HG03175 (cell line): ENCODE measurements around the gene CHPT1.
"Not testable (repeated sequence)": the region's sequence is repeated elsewhere in the genome, so short reads cannot be mapped to it uniquely, and the experiment has no call there.

Experiments used
- ATAC-seq: cut with Tn5 transposase; IDR thresholded peaks from one replicate; pipeline ENCODE4 v1.9.1; 2021; ENCODE audit warnings: mild to moderate bottlenecking, moderate library complexity; ENCODE audit not compliant: unreplicated experiment

Gene CHPT1

GRCh38 chr12:101697197-101697929 is at the start of gene CHPT1:
Gene CHPT1 (plus strand): TSS chr12:101697640. CDS start chr12:101697862, 222 bp downstream.
- ATAC-seq = peak; percentile 70

DNA sequence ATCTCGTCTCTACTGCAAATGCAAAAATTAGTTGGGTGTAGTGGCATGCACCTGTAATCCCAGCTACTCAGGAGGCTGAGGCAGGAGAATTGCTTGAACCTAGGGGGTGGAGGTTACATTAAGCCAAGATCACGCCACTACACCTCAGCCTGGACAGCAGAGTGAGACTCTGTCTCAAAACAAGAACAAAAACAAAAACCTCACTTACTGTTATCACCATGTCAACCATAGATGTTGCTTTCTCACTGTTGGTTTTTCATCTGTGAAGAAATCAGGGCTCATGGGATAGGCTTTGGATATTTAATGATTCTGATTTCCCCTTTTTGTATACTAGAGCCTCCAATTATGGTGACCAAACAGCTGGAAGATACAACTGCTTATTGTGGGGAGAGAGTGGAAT is 49.7 kb upstream of the CHPT1 start:
- no peak for ATAC-seq

DNA sequence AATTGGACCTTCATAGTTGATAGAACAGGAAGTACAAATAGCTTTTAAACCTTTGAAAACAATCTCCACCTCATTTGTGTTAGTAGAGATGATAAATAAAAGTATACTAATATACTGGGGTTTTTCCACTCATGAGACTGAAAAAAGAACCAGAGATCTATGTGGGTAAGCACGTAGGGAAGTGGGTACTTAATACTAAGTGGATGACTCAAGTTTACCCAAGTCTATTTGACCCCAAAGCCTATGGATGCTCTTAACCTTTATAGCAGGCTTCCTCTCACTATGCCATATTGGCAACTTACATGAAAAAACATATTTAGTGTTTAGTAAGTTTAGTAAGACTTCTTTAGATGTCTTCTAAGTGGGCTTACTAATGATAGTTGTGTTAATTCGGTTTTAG is 49.2 kb upstream of the CHPT1 start:
- no peak for ATAC-seq

DNA sequence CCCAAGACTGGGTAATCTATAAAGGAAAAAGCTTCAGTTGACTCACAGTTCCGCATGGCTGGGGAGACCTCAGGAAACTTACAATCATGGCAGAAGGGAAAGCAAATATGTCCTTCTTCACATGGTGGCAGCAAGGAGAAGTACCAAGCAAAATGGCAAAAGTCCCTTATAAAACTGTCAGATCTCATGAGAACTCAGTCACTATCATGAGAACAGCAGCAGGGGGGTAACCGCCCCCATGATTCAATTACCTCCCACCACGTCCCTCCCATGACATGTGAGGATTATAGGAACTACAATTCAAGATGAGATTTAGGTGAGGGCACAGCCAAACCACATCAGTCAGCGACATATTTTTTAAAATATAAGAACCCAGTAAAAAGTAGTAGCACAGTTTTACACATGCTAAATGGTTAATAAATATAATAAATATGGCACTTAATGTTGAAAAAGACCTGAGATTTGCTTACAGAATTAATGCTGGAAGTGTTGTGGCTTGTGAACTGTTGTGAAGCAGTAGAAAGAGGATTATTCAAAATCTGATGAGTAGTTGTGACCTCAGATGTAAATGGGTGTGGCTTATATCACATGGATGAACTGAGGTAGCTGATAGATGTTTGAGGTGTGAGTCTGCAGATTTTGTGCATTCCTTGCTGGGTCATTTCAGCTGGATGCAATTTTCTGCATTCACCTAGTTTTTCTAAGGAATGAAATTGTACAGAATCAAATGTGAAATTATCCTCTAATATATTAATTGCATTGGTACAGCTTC is 46.9 kb upstream of the CHPT1 start:
- ATAC-seq = no peak

DNA sequence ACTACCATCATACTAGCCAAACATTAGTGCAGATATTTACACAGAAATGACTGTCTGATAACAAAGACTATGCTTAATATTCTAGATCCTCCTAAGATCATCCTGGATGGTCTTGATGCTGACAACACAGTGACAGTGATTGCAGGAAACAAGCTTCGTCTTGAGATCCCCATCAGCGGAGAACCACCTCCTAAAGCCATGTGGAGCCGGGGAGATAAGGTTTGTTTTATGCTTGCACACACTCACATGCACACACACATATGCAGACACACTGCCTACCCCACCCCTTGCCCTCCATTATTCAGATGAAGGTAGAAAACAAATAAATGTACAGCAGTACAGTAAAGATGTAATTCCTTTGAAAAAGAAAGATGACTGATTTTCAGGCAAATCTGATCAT is 44.4 kb upstream of the CHPT1 start:
- ATAC-seq = no peak

DNA sequence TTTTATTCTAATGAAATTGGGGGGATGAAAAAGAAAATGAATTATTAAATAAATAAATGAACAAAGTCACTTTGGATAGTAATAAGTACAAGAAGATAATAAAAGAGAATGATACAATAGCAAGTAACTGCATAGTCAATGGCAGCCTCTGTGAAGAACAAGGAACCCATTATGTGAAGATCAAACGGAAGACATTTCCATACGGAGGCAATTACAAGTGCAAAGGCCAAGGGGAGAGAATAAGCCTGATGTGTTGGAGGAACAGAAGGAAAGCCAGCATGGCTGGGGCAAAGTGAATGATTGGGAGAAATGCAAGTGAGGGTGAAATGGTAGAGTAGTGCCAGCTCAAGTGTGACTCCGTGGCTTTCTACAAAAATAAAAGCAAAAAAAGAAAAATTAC is 43.9 kb upstream of the CHPT1 start:
- ATAC-seq = no peak

DNA sequence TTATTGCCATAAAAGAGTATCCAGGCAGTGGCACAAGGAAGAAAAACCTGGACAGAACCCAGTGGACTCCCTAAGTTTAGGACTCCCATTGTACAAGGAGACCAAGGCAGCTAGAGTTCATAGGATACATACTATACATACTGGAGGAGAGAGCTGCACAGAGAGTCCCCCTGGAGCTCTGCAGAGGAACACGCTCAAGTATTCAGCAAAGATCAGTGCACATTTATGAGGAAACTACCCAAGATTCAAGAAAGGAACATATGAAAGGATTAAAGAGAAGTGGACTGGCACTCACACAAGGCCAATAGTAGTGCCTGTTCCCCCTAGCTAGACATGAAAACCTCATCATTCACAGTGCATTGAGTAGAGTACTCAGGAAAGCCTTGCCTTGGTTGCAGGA is 43.0 kb upstream of the CHPT1 start:
- no peak for ATAC-seq

GRCh38 chr12:101655393-101655792 is 42.0 kb upstream of the CHPT1 start:
- no peak for ATAC-seq

- not testable (repeated sequence) for ATAC-seq
Measured at GRCh38 chr12:101660662-101661061, 36.8 kb upstream of the CHPT1 start.

GRCh38 chr12:101663298-101663697 is 34.1 kb upstream of the CHPT1 start:
- ATAC-seq = no peak

- ATAC-seq = no peak
Measured at GRCh38 chr12:101664992-101665391, 32.4 kb upstream of the CHPT1 start.

DNA sequence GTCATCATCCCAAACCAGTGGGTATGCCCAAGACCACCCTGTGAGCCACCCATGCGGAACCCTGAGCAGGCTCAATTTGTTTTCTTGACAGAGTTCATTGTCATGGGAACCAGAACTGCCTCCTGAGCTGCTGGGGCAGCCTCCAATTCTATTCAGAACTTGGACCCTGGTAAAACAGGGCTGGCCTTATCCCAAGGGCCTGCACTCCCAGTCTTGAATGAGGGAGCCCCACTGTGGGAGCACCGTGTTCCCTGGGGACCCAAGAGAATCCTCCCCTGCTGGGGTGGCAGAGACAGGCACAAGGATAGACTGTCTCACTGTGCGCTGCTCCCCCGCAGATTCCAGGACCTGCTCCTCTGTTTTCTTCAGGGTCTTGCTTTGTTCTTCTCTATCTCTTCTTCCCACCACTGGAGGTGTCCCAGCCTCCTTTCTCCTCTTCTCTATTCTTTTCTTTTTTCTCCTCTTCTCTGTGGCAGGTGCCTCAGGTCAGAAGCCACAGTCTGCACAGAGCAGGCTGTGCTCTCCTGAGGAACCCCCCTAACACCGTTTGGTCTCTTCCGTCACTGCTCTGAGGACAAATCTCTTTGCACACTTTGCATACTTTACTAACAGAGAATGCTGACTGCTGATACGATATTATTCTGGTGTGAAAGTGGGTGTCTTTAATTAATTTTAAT is 31.2 kb upstream of the CHPT1 start:
- no peak for ATAC-seq

DNA sequence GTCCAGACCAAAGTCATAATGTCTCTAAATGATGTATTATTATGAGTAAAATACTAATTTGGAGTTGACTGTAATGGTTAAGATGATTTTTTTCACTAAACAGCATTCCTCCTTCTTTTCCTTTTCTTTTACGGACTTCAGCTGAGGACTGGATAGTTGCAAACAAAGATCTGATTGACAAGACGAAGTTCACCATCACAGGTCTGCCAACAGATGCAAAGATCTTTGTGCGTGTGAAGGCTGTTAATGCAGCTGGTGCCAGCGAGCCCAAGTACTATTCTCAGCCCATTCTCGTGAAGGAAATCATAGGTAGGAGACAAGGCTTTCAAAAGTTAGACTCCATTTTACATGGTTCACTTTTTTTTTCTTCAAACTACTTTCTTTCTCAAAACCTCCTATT is 29.8 kb upstream of the CHPT1 start:
- ATAC-seq = no peak

GRCh38 chr12:101670007-101670671 is 27.3 kb upstream of the CHPT1 start:
- ATAC-seq = peak; percentile 41

GRCh38 chr12:101671157-101671791 is 26.2 kb upstream of the CHPT1 start:
- peak; percentile 90 for ATAC-seq

- no peak for ATAC-seq
Measured at GRCh38 chr12:101671833-101672232, 25.6 kb upstream of the CHPT1 start.

- ATAC-seq = no peak
Measured at GRCh38 chr12:101675555-101675954, 21.9 kb upstream of the CHPT1 start.

DNA sequence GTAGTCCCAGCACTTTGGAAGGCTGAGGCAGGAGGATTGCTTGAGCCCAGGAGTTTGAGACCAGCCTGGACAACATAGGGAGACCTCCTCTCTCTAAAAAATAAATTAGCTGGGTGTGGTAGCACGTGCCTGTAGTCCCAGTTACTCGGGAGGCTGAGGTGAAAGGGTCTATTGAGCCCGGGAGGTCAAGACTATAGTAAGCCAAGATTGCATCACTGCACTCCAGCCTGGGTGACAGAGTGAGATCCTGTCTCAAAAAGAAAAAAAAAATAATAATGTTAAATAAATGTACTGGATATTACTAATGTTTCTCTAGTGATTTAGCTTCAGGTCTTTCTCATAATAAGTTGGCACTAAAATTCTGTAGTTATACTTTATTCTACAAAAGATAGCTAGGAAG is 20.9 kb upstream of the CHPT1 start:
- not testable (repeated sequence) for ATAC-seq

DNA sequence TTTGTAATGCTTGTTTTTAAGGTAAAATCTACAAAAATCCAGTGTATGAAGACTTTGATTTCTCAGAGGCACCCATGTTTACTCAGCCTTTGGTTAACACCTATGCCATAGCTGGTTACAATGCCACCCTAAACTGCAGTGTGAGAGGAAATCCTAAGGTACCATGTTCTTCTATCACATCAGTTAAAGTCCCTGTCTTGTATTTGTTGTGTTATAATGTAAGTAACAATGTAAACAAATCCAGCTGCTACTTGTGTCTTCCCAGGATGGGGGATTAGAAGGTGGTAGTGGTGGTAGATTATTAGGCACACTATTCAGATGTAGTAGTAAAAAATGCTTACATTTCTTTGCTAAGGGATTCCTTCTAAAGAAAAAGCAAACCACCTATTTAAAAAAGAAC is 19.4 kb upstream of the CHPT1 start:
- ATAC-seq = no peak

DNA sequence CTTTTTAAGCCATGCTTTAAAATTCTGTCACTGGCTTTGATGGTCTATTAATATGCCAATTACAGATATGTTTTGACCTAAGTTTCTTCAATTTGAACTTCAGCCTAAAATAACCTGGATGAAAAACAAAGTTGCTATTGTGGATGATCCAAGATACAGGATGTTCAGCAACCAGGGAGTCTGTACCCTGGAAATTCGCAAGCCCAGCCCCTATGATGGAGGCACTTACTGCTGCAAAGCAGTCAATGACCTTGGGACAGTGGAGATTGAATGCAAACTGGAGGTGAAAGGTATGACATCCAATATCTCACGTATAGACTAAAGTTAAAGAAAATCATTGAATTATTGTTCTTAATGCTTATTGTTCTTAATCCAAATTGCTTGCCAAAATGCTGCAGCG is 17.2 kb upstream of the CHPT1 start:
- ATAC-seq = no peak

DNA sequence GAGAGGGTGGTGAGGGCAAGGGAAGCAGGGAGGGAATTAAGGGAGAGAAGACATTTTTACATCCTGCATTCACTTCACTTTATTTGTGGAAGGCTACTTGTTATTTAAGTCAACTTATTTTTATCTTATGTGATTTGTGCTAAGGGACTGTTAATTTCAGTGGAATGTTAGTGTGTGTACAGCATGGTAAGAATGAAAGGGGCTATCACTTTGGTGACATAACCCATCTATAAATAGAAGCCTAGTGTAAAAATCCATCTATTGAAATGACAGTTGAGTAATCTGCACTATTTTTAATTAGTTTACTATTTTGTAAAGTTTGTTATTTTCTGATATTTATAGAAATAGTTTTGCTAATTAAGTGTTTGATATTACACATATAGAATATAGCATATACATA is 16.8 kb upstream of the CHPT1 start:
- no peak for ATAC-seq
